ENCODE measurements around the gene WWTR1.

WWTR1 gene

DNA sequence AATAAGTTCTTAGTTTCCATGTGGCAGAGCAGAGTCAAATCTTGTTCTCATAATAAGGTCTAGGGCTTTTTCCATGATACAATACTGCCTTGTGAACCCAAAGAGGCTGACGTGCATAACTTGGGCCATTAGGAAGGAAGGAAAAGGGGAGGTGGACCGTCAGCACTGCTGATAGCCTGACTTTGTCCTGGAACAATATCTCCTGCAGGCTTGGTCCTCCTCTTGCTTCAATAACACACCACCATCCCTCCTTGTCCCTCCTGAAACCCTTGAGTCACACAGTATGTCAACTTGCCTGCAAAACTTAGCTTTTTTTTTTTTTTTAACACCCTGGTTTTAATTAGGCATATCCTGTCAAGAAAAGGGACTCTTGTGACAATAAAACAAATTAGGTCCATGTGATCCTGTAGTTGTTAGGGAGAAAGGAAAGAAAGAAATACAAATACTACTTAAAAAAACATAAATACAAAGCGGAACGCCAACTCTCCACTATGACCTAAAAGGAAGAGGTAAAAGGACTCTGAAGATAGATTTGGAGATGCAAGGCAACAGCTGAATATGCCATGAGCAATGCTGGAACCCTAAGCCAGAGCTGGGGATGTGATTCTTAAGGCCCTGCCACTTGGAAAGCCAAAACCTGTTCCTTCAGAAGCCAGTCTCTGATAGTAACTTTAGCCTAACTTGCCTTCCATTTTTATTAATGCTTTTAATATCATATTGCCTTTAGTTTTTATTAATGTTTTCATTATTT, 67.0 kb downstream of the WWTR1 start:
- no peak for DNase-seq

DNA sequence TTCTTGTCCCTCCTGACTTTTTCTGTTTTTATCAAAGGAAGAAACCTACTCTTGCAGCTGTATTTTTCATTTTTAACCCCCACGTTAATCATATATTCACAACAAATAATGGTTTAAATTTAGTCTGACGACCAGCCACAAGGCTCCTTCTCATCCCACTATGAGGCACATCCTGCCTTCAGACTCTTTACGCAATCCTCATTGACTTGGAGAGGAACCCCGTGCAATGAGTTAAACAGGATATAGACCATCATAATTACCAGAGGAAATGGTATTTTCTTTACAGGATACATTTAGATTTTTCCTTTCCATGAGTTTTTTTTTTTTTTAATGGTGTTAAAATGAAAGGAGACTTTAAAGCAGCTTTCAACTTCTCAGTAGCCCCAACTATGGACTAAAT, 68.5 kb downstream of the WWTR1 start:
- DNase-seq = peak; percentile 76

- DNase-seq = no peak
These were observed 68.9 kb downstream of the WWTR1 start for GRCh38 chr3:149588909-149589308.

GRCh38 chr3:149587383-149587782, 70.4 kb downstream of the WWTR1 start:
- DNase-seq = no peak

GRCh38 chr3:149586871-149587270, 71.0 kb downstream of the WWTR1 start:
- no peak for DNase-seq

- DNase-seq = no peak
These were observed 72.5 kb downstream of the WWTR1 start for GRCh38 chr3:149585401-149585726.

GRCh38 chr3:149583921-149584635, 73.7 kb downstream of the WWTR1 start:
- DNase-seq = no peak

DNA sequence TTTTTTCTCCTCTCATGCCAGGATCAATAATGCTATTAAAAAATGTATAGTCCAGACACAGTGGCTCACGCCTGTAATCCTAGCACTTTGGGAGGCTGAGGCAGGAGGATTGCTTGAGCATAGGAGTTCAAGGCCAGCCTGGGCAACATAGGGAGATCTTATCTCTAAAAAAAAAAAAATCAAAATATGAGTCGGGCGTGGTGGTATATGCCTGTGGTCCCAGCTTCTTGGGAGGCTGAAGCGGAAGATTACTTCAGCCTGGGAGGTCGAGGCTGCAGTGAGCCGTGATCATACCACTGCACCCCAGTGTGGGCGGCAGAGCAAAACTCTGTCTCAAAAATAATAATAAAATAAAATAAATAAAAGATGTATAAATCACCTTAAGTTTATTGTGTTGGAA, 75.4 kb downstream of the WWTR1 start:
- no peak for DNase-seq

DNA sequence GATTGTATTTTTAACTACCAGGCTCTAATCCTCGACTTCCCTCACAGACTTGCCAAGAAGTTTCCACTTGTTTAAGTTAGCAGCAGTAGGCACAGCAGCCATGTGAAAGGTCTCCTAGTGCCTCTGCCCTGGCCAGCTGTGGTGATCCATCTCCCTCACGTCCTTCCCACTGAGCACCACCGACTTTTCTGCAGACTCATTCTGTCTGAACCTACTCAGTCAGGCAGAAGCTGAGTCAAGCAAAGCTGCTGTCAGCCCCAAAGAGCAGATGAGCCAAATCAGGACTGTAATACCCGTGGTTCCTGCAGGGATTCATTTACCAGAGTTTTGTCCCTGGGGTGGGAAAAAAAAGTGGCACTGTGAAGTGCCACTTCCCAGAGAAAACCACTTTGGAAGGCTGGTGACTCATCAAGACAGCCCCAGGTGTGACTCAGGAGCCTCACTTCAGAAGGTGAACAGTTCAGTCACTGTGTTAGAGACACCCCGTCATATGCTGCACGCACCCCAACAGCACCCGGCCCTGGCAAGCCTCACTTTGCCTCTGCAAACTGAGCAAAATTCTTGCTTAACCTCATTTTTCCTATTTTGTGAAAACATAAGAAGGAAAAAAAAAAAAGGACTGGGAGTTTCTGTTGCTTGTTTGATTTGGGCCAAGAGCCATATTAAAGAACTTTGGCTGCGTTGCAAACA, 76.0 kb downstream of the WWTR1 start:
- peak; percentile 82 for DNase-seq

DNA sequence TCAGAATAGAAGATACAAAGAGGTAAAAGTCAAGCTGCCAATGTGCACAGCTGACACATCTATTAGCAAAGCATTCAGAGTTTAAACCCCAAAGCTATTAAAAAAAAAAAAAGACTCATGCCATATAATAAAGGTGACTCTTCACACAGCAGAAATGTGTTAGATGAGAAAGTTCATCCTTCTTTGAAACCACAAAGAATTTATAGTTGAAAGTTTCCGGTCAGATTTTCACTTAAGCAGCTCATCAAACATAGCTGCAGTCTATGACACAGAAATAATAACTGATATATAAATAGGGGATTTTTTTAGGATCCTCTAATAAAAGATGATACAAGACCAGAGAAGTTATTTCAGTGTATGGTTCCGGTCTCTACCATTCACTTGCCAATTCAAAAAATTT, 76.6 kb downstream of the WWTR1 start:
- peak; percentile 59 for DNase-seq

DNA sequence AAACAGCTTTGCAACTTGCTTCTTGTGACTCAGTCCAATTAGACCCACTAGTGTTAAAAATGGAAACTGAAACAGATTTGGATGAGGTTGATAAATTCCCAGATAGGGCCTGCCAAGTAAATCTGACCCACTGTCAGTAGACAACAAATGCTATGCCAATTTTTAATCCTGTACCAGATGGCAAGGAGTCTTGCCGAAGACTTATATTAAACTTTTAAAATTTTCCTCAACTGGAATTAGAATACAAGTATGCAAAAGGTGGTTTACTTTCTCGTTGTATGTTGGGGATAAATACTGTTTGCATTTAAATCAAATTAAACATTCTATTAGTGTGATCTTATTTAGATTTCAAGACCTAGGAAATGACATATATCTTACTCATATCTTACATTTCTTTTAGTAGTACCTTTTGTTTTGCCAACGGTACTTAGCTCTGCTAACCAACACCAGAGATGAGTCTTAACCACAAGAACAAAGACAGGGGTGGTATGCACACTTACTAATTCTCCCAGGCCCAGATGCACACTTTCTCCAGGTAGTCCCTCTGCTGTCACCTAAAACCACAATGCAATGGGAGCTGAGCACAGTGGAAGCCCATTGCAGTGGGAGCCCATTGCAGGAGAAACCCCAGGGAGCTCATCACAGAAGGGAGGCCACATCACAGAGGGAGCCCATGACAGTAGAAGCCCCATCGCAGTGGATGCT, 77.8 kb downstream of the WWTR1 start:
- peak; percentile 52 for DNase-seq

- DNase-seq = no peak
These were observed 78.7 kb downstream of the WWTR1 start for GRCh38 chr3:149579161-149579560.

- DNase-seq = no peak
These were observed 80.0 kb downstream of the WWTR1 start for GRCh38 chr3:149577801-149578200.

DNA sequence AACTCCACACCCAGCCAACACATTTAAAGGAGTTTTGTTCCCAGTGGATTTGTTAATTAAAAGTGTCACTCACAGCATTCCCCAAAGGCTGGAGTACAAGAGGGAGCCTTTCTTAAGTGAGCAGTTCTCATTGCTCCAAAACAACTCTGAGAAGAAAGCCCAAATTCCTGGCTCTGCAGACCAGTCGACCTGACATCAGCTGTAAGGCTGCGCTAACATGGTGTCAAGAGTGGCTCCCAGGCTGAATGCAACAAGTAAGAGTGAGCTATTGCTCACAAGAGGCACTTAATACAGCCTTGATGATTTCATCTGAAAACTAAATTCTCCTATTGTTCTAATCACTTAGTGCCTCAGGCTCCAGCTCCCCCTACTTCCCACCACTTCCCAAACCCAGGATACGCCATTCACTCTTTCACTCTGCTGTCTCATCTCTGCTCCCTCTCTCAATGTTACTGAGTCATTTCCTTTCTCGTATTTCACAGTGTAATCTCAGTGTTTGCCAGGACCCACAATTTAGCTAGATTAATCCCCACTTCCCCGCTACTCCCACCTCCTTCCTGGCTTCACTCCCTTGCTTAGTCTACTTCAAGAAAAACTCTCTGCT, 81.8 kb downstream of the WWTR1 start:
- peak; percentile 98 for DNase-seq

DNA sequence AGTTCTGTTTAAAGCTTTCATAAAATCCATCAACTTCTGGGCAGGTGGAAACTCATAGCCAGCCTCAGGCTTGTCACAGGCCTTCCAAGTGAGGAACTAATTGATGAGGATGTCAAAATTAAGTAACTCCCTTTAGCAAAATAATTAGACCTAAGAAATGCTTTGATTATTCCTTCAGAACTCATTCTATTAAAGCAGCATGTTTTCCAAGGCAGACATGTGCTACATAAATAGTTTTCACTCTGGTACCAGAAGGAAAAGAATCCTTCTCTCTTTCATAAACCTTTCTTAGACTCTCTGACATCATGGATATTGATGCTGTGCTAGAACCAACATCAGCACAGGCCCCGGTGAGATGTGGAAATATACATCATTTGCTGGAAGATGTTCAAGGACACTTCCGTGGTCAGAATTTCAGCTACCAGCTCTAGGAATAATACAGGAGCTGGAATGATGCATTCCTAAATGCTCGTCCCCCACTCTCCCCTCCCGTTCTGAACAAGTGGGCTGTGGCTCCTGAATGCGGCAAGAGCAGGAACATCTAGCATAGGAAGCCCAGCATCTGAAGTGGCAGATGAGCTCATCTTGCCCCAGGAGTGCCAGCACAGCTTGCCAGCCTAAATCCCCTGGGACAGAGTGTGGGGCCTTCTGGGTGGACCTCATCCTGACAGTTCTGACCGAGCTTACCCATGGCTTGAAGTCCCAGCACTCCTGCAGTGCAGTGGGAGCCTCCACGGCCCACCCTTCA, 82.4 kb downstream of the WWTR1 start:
- peak; percentile 93 for DNase-seq

- DNase-seq = peak; percentile 78
These were observed 84.9 kb downstream of the WWTR1 start for GRCh38 chr3:149572796-149573414.

- DNase-seq = no peak
These were observed 86.4 kb downstream of the WWTR1 start for GRCh38 chr3:149571381-149571780.

DNA sequence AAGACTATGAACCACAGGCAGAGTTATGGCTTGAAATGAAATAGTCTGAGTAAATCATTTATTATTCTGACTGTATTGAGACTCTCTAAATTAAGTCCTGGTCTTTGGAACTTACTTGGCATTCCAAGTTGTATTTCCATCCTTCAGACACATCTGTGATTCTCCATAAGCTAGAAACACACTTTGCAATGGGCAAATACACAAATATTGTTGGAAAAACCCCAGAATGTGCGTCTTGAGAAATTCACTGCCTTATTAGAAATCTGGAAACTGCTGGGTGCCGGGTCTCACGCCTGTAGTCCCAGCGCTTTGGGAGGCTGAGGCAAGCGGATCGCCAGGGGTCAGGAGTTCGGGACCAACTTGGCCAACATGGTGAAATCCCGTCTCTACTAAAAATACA, 87.8 kb downstream of the WWTR1 start:
- no peak for DNase-seq

GRCh38 chr3:149567381-149567780, 90.4 kb downstream of the WWTR1 start:
- DNase-seq = no peak

GRCh38 chr3:149566292-149566975, 91.4 kb downstream of the WWTR1 start:
- DNase-seq = peak; percentile 64

GRCh38 chr3:149564079-149564478, 93.7 kb downstream of the WWTR1 start:
- no peak for DNase-seq

Data from fibroblast of skin of abdomen (primary cell).